Measurements from ENCODE around the gene DOCK10.

GRCh38 chr2:224982226-224982625 lies 60.0 kb downstream of the DOCK10 start:
- no peak for TF ChIP-seq EZH2 (IDR thresholded peaks at IDR 0.05; ENCODE audit: borderline replicate concordance, low read depth, low read length, severe bottlenecking)
- no peak for TF ChIP-seq CTCF (IDR thresholded peaks at IDR 0.05; ENCODE audit: extremely low read depth in 1 of 2, insufficient read depth in 1 of 2, low read depth in 1 of 2, low read length in 2 of 2)
- TF ChIP-seq POLR2A (IDR thresholded peaks at IDR 0.05; ENCODE audit: low read depth, low read length) = no peak
- no peak for TF ChIP-seq MAX (IDR thresholded peaks at IDR 0.05; ENCODE audit: insufficient read depth, insufficient read length)
- no peak for TF ChIP-seq FOS (IDR thresholded peaks at IDR 0.05; ENCODE audit: borderline replicate concordance, insufficient read depth, low read length)
- no peak for TF ChIP-seq POLR2AphosphoS5 (IDR thresholded peaks at IDR 0.05; ENCODE audit: insufficient read depth, low read depth, low read length)
- TF ChIP-seq JUN (IDR thresholded peaks at IDR 0.05; ENCODE audit: borderline replicate concordance, insufficient read depth, insufficient read length, low read depth) = no peak
